Thyroid gland (tissue), 4 donors: ENCODE results near the gene DTNBP1.

Source experiments
- CTCF ChIP-seq, 6 experiments: fragments of 200-600 bp in 3 of 6; fragments of 450-650 bp in 3 of 6; sonication (generic) in 3 of 6; IDR thresholded peaks; one replicate each; pipeline ENCODE4 v1.5.1; 2016 to 2019; ENCODE audit warnings: antibody characterized with exemption in 6 of 6, mild to moderate bottlenecking in 2 of 6, inconsistent platforms in 1 of 6, moderate library complexity in 1 of 6
- POLR2A ChIP-seq, 2 donors: fragments of 450-650 bp; IDR thresholded peaks; one replicate each; pipeline ENCODE4 v1.6.1; 2017; ENCODE audit warnings: antibody characterized with exemption in 2 of 2, mild to moderate bottlenecking in 2 of 2, moderate library complexity in 1 of 2

GRCh38 chr6:15668918-15669317 is 6.1 kb upstream of the DTNBP1 start:
- TF ChIP-seq CTCF (IDR thresholded peaks at IDR 0.05) (no peak), POLR2A (IDR thresholded peaks at IDR 0.05) (no peak)
